Measurements from ENCODE around the gene DCST1. TPM values are rescaled to one million over a fixed set of nuclear protein-coding genes. Genes with fewer than 3 reads are reported as not detected.
A peak's percentile ranks its signal among the peaks of the same experiment; 100 is the strongest.

DCST1 gene
- total and polyA plus RNA-seq, 2 of the 13 experiments (the other 11 are each of a cell fraction or from before 2014, with no cell fraction given): 0.04 TPM; not detected in 1

DNA sequence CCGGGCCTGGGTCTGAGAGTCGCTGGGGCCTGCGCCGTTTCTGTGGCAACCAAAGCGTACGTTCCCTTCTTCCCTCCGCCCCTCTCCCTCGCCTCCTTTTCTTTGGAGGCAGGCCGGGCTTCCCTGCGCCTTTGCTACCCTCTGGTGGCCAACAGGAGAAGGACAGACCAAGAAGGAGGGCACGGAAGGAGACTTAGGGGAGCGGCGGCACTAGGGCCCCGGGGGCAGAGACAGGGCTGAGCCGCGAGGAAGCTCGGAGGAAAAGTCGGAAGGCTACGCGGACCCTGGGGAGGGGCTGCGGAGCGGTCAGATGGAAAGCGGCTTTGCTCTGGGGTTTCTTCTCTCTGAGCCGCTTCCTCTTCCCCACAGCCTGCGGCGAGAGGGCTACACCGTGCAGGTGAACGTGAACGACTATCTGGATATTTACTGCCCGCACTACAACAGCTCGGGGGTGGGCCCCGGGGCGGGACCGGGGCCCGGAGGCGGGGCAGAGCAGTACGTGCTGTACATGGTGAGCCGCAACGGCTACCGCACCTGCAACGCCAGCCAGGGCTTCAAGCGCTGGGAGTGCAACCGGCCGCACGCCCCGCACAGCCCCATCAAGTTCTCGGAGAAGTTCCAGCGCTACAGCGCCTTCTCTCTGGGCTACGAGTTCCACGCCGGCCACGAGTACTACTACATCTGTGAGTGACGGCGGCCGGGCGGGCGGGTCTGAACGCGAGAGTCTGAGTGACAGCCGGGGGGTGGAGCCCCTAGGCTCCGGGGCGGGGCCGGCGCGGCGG lies 51.3 kb downstream of the DCST1 start (continued):
- TF ChIP-seq, protein P1, sequence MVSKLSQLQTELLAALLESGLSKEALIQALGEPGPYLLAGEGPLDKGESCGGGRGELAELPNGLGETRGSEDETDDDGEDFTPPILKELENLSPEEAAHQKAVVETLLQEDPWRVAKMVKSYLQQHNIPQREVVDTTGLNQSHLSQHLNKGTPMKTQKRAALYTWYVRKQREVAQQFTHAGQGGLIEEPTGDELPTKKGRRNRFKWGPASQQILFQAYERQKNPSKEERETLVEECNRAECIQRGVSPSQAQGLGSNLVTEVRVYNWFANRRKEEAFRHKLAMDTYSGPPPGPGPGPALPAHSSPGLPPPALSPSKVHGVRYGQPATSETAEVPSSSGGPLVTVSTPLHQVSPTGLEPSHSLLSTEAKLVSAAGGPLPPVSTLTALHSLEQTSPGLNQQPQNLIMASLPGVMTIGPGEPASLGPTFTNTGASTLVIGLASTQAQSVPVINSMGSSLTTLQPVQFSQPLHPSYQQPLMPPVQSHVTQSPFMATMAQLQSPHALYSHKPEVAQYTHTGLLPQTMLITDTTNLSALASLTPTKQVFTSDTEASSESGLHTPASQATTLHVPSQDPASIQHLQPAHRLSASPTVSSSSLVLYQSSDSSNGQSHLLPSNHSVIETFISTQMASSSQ (IDR thresholded peaks at IDR 0.05; ENCODE audit: low read depth): no peak
- TF ChIP-seq, protein P1 (CRISPR knock-in tag; IDR thresholded peaks at IDR 0.05; ENCODE audit: borderline replicate concordance): no peak
- TF ChIP-seq, protein P2, sequence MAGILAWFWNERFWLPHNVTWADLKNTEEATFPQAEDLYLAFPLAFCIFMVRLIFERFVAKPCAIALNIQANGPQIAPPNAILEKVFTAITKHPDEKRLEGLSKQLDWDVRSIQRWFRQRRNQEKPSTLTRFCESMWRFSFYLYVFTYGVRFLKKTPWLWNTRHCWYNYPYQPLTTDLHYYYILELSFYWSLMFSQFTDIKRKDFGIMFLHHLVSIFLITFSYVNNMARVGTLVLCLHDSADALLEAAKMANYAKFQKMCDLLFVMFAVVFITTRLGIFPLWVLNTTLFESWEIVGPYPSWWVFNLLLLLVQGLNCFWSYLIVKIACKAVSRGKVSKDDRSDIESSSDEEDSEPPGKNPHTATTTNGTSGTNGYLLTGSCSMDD (CRISPR knock-in tag; IDR thresholded peaks at IDR 0.05): no peak
- TF ChIP-seq, protein P3, sequence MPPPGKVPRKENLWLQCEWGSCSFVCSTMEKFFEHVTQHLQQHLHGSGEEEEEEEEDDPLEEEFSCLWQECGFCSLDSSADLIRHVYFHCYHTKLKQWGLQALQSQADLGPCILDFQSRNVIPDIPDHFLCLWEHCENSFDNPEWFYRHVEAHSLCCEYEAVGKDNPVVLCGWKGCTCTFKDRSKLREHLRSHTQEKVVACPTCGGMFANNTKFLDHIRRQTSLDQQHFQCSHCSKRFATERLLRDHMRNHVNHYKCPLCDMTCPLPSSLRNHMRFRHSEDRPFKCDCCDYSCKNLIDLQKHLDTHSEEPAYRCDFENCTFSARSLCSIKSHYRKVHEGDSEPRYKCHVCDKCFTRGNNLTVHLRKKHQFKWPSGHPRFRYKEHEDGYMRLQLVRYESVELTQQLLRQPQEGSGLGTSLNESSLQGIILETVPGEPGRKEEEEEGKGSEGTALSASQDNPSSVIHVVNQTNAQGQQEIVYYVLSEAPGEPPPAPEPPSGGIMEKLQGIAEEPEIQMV (CRISPR knock-in tag; IDR thresholded peaks at IDR 0.05; ENCODE audit: low read depth): peak; percentile 80; the same call in 1 of the 2 replicates
- TF ChIP-seq BRD4 (CRISPR knock-in tag; IDR thresholded peaks at IDR 0.05): no peak
- no peak for TF ChIP-seq ZNF484 (CRISPR knock-in tag; IDR thresholded peaks at IDR 0.05; ENCODE audit: borderline replicate concordance, low read depth)
- TF ChIP-seq ZNF556 (CRISPR knock-in tag; IDR thresholded peaks at IDR 0.05; ENCODE audit: borderline replicate concordance): peak; percentile 66; the same call in 1 of the 2 replicates
- TF ChIP-seq CCAR2 (optimal IDR thresholded peaks at IDR 0.05; ENCODE audit: low read depth, low read length): no peak
- no peak for TF ChIP-seq ZFP37 (CRISPR knock-in tag; IDR thresholded peaks at IDR 0.05; ENCODE audit: borderline replicate concordance)
- no peak for TF ChIP-seq NR3C1 (CRISPR knock-in tag; IDR thresholded peaks at IDR 0.05)
- TF ChIP-seq ZNF136 (CRISPR knock-in tag; IDR thresholded peaks at IDR 0.05; ENCODE audit: low read depth): 0 out of 2 replicates have a peak, but pooled peaks have one; percentile 50
- TF ChIP-seq ZNF496 (CRISPR knock-in tag; IDR thresholded peaks at IDR 0.05; ENCODE audit: insufficient replicate concordance): no peak
- TF ChIP-seq SIX1 (CRISPR knock-in tag; IDR thresholded peaks at IDR 0.05; ENCODE audit: borderline replicate concordance): 0 out of 2 replicates have a peak, but pooled peaks have one; percentile 27
- no peak for TF ChIP-seq ARNT (IDR thresholded peaks at IDR 0.05)
- TF ChIP-seq, protein P4, sequence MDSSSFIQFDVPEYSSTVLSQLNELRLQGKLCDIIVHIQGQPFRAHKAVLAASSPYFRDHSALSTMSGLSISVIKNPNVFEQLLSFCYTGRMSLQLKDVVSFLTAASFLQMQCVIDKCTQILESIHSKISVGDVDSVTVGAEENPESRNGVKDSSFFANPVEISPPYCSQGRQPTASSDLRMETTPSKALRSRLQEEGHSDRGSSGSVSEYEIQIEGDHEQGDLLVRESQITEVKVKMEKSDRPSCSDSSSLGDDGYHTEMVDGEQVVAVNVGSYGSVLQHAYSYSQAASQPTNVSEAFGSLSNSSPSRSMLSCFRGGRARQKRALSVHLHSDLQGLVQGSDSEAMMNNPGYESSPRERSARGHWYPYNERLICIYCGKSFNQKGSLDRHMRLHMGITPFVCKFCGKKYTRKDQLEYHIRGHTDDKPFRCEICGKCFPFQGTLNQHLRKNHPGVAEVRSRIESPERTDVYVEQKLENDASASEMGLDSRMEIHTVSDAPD (CRISPR knock-in tag; IDR thresholded peaks at IDR 0.05): no peak
- no peak for TF ChIP-seq NFE2L1 (CRISPR knock-in tag; IDR thresholded peaks at IDR 0.05; ENCODE audit: borderline replicate concordance)
- TF ChIP-seq PTBP1 (IDR thresholded peaks at IDR 0.05; ENCODE audit: low read depth, low read length, poor library complexity, severe bottlenecking): peak; percentile 77
- peak; percentile 61; the same call in 1 of the 2 replicates for TF ChIP-seq ZMAT3 (CRISPR knock-in tag; conservative IDR thresholded peaks at IDR 0.05)
- TF ChIP-seq FIP1L1 (IDR thresholded peaks at IDR 0.05; ENCODE audit: borderline replicate concordance, insufficient read depth, low read depth, low read length): no peak
- no peak for TF ChIP-seq NR2F6 (IDR thresholded peaks at IDR 0.05)
- peak; percentile 61 for TF ChIP-seq NR2F6 (CRISPR knock-in tag; IDR thresholded peaks at IDR 0.05)
- no peak for TF ChIP-seq NR2F2 (IDR thresholded peaks at IDR 0.05; ENCODE audit: borderline replicate concordance, low read depth)
